VCaP (cell line): ENCODE measurements around the gene RPL22.

Experiments
- H3K27ac ChIP-seq: fragments of 450-650 bp; 2 replicates; pipeline ENCODE4 v1.5.1; 2017
- CTCF ChIP-seq: fragments of 450-650 bp; conservative IDR thresholded peaks from 2 replicates; pipeline ENCODE4 v1.5.1; 2017; ENCODE audit warnings: mild to moderate bottlenecking, moderate library complexity

RPL22 gene

GRCh38 chr1:6206520-6206855 is 7.1 kb upstream of the RPL22 start:
- no peak for TF ChIP-seq CTCF
- H3K27ac ChIP-seq, result peak overlapping the region; percentile 87

- peak within 1 kb of the TSS; percentile 87 for H3K27ac ChIP-seq
- TF ChIP-seq CTCF, result no peak
These were observed 6.6 kb upstream of the RPL22 start, which contains the start of gene RNF207 for GRCh38 chr1:6205849-6206519. Gene RNF207, plus strand, starts transcription at chr1:6206119. Its CDS starts 417 bp downstream, at chr1:6206536.

- TF ChIP-seq CTCF, result no peak
These were observed 2.9 kb upstream of the RPL22 start for GRCh38 chr1:6202256-6202655.

GRCh38 chr1:6200188-6200809 is 904 bp upstream of the RPL22 start:
- no peak for TF ChIP-seq CTCF
- peak overlapping the region; percentile 98 for H3K27ac ChIP-seq

More at GRCh38 chr1:6202256-6202655, 2.9 kb upstream of the RPL22 start:
- no peak overlapping the region for H3K27ac ChIP-seq

GRCh38 chr1:6198646-6199297 is 623 bp downstream of the RPL22 start:
- TF ChIP-seq CTCF, result no peak

GRCh38 chr1:6197746-6198427 is 1.5 kb downstream of the RPL22 start:
- H3K27ac ChIP-seq, result peak overlapping the region; percentile 98
- TF ChIP-seq CTCF, result no peak

More at GRCh38 chr1:6198646-6199297, 623 bp downstream of the RPL22 start:
- peak overlapping the region; percentile 98 for H3K27ac ChIP-seq

GRCh38 chr1:6191968-6192367 is 7.4 kb downstream of the RPL22 start:
- no peak for TF ChIP-seq CTCF
- H3K27ac ChIP-seq, result no peak overlapping the region
